ENCODE measurements around the gene SLAMF8. TPM values are rescaled to one million over a fixed set of nuclear protein-coding genes. Genes with fewer than 3 reads are reported as not detected.

Gene SLAMF8
- polyA plus RNA-seq, 3 donors = 2.6 to 5.7 (median 5.7) TPM

GRCh38 chr1:159866905-159867663 is 40.4 kb downstream of the SLAMF8 start:
- no peak overlapping the region for H2AFZ ChIP-seq (ENCODE audit: insufficient read depth, low read depth, low read length, poor library complexity, severe bottlenecking)
- no peak overlapping the region for H3K4me2 ChIP-seq (replicated peaks; ENCODE audit: extremely low read depth, low read length, poor library complexity, severe bottlenecking)
- H3K9me3 ChIP-seq (replicated peaks in 1 of 2; ENCODE audit: control insufficient read depth in 1 of 2, insufficient read depth in 1 of 2, low read length in 2 of 2) = no peaks in the 10 kb centered on the region
- H3K79me2 ChIP-seq (ENCODE audit: insufficient read depth, low read length) = no peaks in the 10 kb centered on the region
- Mint-ChIP-seq H3K27ac (no peak overlapping the region), H3K27me3 (ENCODE audit: low read depth in 3 of 3) (peaks cover 11 to 14% (median 11%) of the 10 kb centered on the region in 3 donors), H3K4me3 (no peak overlapping the region), H3K9me3 (no peaks in the 10 kb centered on the region), H3K36me3 (no peaks in the 10 kb centered on the region), H3K4me1 (peaks cover 12% of the 10 kb centered on the region)
- TF ChIP-seq CTCF (IDR thresholded peaks at IDR 0.05) = no peak
- H3K27me3 ChIP-seq (ENCODE audit: control insufficient read depth in 2 of 2, insufficient read depth in 2 of 2, low read length in 2 of 2) = no peaks in the 10 kb centered on the region
- no peaks in the 10 kb centered on the region for H3K36me3 ChIP-seq (replicated peaks in 1 of 2; ENCODE audit: control insufficient read depth in 1 of 2, insufficient read depth in 2 of 2, low read length in 2 of 2)
- no peaks in the 10 kb centered on the region for H4K20me1 ChIP-seq (ENCODE audit: insufficient read depth, low read length)
- H3K27ac ChIP-seq (ENCODE audit: low read depth in 1 of 2, low read length in 2 of 2) = no peak overlapping the region
- no peak overlapping the region for H3K9ac ChIP-seq (ENCODE audit: insufficient read depth, low read length, poor library complexity, severe bottlenecking)
- peaks cover 11 to 13% of the 10 kb centered on the region in 2 donors for H3K4me1 ChIP-seq (ENCODE audit: control insufficient read depth in 1 of 2, insufficient read depth in 2 of 2, low read length in 2 of 2)
- WGBS (ENCODE audit: insufficient coverage) = 96% methylated on average over 5 of the region's 14 CpGs
- H3K4me3 ChIP-seq (replicated peaks in 1 of 3; ENCODE audit: low read depth in 2 of 3, low read length in 3 of 3) = no peak overlapping the region
- intact Hi-C loops (cut with micrococcal nuclease) = no loop called here
- DNase-seq = no peak

GRCh38 chr1:159867664-159868026 is 41.0 kb downstream of the SLAMF8 start:
- Mint-ChIP-seq H3K9me3 (no peaks in the 10 kb centered on the region), H3K4me3 (no peak overlapping the region), H3K36me3 (no peaks in the 10 kb centered on the region), H3K4me1 (peaks cover 12% of the 10 kb centered on the region), H3K27me3 (ENCODE audit: low read depth in 3 of 3) (peaks cover 10 to 14% (median 11%) of the 10 kb centered on the region in 3 donors), H3K27ac (no peak overlapping the region)
- intact Hi-C loops (cut with micrococcal nuclease) = no loop called here
- TF ChIP-seq CTCF (IDR thresholded peaks at IDR 0.05) = no peak
- WGBS (ENCODE audit: insufficient coverage) = 86% methylated on average over 4 of the region's 9 CpGs
- no peak overlapping the region for H3K9ac ChIP-seq (ENCODE audit: insufficient read depth, low read length, poor library complexity, severe bottlenecking)
- H3K36me3 ChIP-seq (replicated peaks in 1 of 2; ENCODE audit: control insufficient read depth in 1 of 2, insufficient read depth in 2 of 2, low read length in 2 of 2) = no peaks in the 10 kb centered on the region
- H2AFZ ChIP-seq (ENCODE audit: insufficient read depth, low read depth, low read length, poor library complexity, severe bottlenecking) = no peak overlapping the region
- no peak overlapping the region for H3K4me3 ChIP-seq (replicated peaks in 1 of 3; ENCODE audit: low read depth in 2 of 3, low read length in 3 of 3)
- H4K20me1 ChIP-seq (ENCODE audit: insufficient read depth, low read length) = no peaks in the 10 kb centered on the region
- no peak for DNase-seq
- H3K27me3 ChIP-seq (ENCODE audit: control insufficient read depth in 2 of 2, insufficient read depth in 2 of 2, low read length in 2 of 2) = no peaks in the 10 kb centered on the region
- H3K9me3 ChIP-seq (replicated peaks in 1 of 2; ENCODE audit: control insufficient read depth in 1 of 2, insufficient read depth in 1 of 2, low read length in 2 of 2) = no peaks in the 10 kb centered on the region
- no peak overlapping the region for H3K27ac ChIP-seq (ENCODE audit: low read depth in 1 of 2, low read length in 2 of 2)
- H3K79me2 ChIP-seq (ENCODE audit: insufficient read depth, low read length) = no peaks in the 10 kb centered on the region
- peaks cover 11 to 13% of the 10 kb centered on the region in 2 donors for H3K4me1 ChIP-seq (ENCODE audit: control insufficient read depth in 1 of 2, insufficient read depth in 2 of 2, low read length in 2 of 2)
- H3K4me2 ChIP-seq (replicated peaks; ENCODE audit: extremely low read depth, low read length, poor library complexity, severe bottlenecking) = no peak overlapping the region

Data from CD14-positive monocyte (primary cell).